HCT116 (cell line): ENCODE data around the gene CEACAM5. TPM values are rescaled to one million over a fixed set of nuclear protein-coding genes. Genes with fewer than 3 reads are reported as not detected.

Experiments
- ATAC-seq: fragments of 200-7000 bp; cut with Tn5 transposase; 2 replicates; pipeline ENCODE4 v1.9.1; 2020; ENCODE audit warnings: mild to moderate bottlenecking, moderate library complexity
- BruUV-seq: library from RNA; stranded (reverse); fragments of 400-500 nt; replicated peaks from 2 replicates; lab custom pipeline; 2021; lab: Mats Ljungman, UMichigan
- CTCF ChIA-PET: fragments of 300-600 bp; sonication (Branson Sonifier 250); formaldehyde crosslinking; loops from one replicate; lab custom pipeline; 2021; ENCODE audit warnings: antibody characterized with exemption; lab: Charles Lee
- POLR2A ChIA-PET: fragments of 300-600, 350-600 bp; sonication (Branson Sonifier 250); formaldehyde crosslinking; loops from one replicate; lab custom pipeline; 2021; ENCODE audit warnings: antibody characterized with exemption; lab: Charles Lee
- RAD21 ChIA-PET, 2 experiments: fragments of 300-600 bp; sonication (Branson Sonifier 250); formaldehyde crosslinking; loops; one replicate each; lab custom pipeline; 2023; ENCODE audit warnings: low total read pairs in 2 of 2; ENCODE audit not compliant: uncharacterized antibody in 2 of 2, unreplicated experiment in 2 of 2, low non-redundant PET in 1 of 2; lab: Charles Lee
- DNase-seq: peaks from one replicate; pipeline ENCODE4 v3.0.0-alpha.2; 2010; ENCODE audit warnings: low read depth, low spot score
- H2AFZ ChIP-seq: fragments of 200-600 bp; shearing (Covaris generic), sonication (generic); 2 replicates; pipeline ENCODE4 v1.6.1; 2017; ENCODE audit warnings: low read depth, mixed run types, mixed read lengths, antibody characterized with exemption, low read length; ENCODE audit not compliant: poor library complexity, severe bottlenecking
- H3K27ac ChIP-seq: 2 replicates; pipeline ENCODE4 v1.5.1; 2012; ENCODE audit warnings: low read depth, low read length
- H3K27me3 ChIP-seq: fragments of 200-600 bp; sonication (generic); 2 replicates; pipeline ENCODE4 v1.6.1; 2016; ENCODE audit warnings: mixed run types, low read length, mixed read lengths; ENCODE audit not compliant: insufficient read depth
- H3K36me3 ChIP-seq, 2 experiments: fragments of 200-500 bp in 1 of 2; fragments of 200-600 bp in 1 of 2; sonication (Bioruptor generic) in 1 of 2; sonication (generic) in 1 of 2; 2 replicates each; pipeline versions ENCODE4 v1.5.1 to v1.6.1; 2014 to 2016; ENCODE audit warnings: low read length in 2 of 2, inconsistent platforms in 1 of 2, mixed read lengths in 1 of 2, mixed run types in 1 of 2; ENCODE audit not compliant: insufficient read depth in 2 of 2, control insufficient read depth in 1 of 2
- H3K4me1 ChIP-seq, 2 experiments: fragments of 200-600 bp in 1 of 2; sonication (generic) in 1 of 2; 2 replicates each; pipeline versions ENCODE4 v1.5.1 to v1.6.1; 2012 to 2017; ENCODE audit warnings: low read length in 2 of 2, inconsistent platforms in 1 of 2, mild to moderate bottlenecking in 1 of 2, mixed read lengths in 1 of 2, mixed run types in 1 of 2, moderate library complexity in 1 of 2; ENCODE audit not compliant: insufficient read depth in 2 of 2, control insufficient read depth in 1 of 2
- H3K4me2 ChIP-seq: fragments of 200-600 bp; sonication (generic); 2 replicates; pipeline ENCODE4 v1.6.1; 2017; ENCODE audit warnings: mixed run types, low read length, mixed read lengths
- H3K4me3 ChIP-seq, 2 experiments: fragments of 200-600 bp in 1 of 2; sonication (generic) in 1 of 2; replicated peaks in 1 of 2; 2 replicates each; pipeline ENCODE4 v1.5.1; 2011 to 2016; ENCODE audit warnings: low read length in 2 of 2, control low read depth in 1 of 2, low read depth in 1 of 2, mild to moderate bottlenecking in 1 of 2, mixed read lengths in 1 of 2, mixed run types in 1 of 2
- H3K79me2 ChIP-seq: fragments of 200-600 bp; sonication (generic); 2 replicates; pipeline ENCODE4 v1.6.1; 2017; ENCODE audit warnings: mild to moderate bottlenecking, mixed run types, low read length, moderate library complexity, mixed read lengths; ENCODE audit not compliant: insufficient read depth
- H3K9ac ChIP-seq: fragments of 200-600 bp; sonication (generic); 2 replicates; pipeline ENCODE4 v1.6.1; 2016; ENCODE audit warnings: low read length, mixed read lengths
- H3K9me2 ChIP-seq: fragments of 200-600 bp; sonication (generic), shearing (Covaris generic); 2 replicates; pipeline ENCODE4 v1.6.1; 2017; ENCODE audit warnings: mixed run types, mild to moderate bottlenecking, moderate library complexity; ENCODE audit not compliant: insufficient read depth
- H3K9me3 ChIP-seq, 2 experiments: fragments of 200-500 bp in 1 of 2; fragments of 200-600 bp in 1 of 2; sonication (Bioruptor generic) in 1 of 2; sonication (generic) in 1 of 2; 2 replicates each; pipeline ENCODE4 v1.6.1; 2014 to 2017; ENCODE audit warnings: low read length in 2 of 2, mixed read lengths in 2 of 2, inconsistent platforms in 1 of 2, low read depth in 1 of 2, mild to moderate bottlenecking in 1 of 2, mixed run types in 1 of 2, moderate library complexity in 1 of 2; ENCODE audit not compliant: control insufficient read depth in 1 of 2, insufficient read depth in 1 of 2
- H4K20me1 ChIP-seq: fragments of 200-600 bp; sonication (generic), shearing (Covaris generic); 2 replicates; pipeline ENCODE4 v1.6.1; 2017; ENCODE audit warnings: mixed run types, mild to moderate bottlenecking, moderate library complexity; ENCODE audit not compliant: insufficient read depth
- CBX3 ChIP-seq: IDR thresholded peaks from 2 replicates; pipeline ENCODE4 v1.6.1; 2012; ENCODE audit warnings: low read depth
- EGR1 ChIP-seq: IDR thresholded peaks from 2 replicates; pipeline ENCODE4 v1.6.1; 2012; ENCODE audit warnings: low read depth
- EZH2phosphoT487 ChIP-seq: fragments of 200-600 bp; IDR thresholded peaks from 2 replicates; pipeline ENCODE4 v1.6.1; 2018; ENCODE audit warnings: antibody characterized with exemption, borderline replicate concordance
- POLR2AphosphoS5 ChIP-seq: IDR thresholded peaks from 2 replicates; pipeline ENCODE4 v1.6.1; 2011; ENCODE audit warnings: mild to moderate bottlenecking, low read depth, low read length, moderate library complexity
- RAD21 ChIP-seq: IDR thresholded peaks from 2 replicates; pipeline ENCODE4 v1.6.1; 2012; ENCODE audit warnings: low read depth, mild to moderate bottlenecking
- SIN3A ChIP-seq: IDR thresholded peaks from 2 replicates; pipeline ENCODE4 v1.6.1; 2012; ENCODE audit warnings: low read depth
- SP1 ChIP-seq: IDR thresholded peaks from 2 replicates; pipeline ENCODE4 v1.6.1; 2012; ENCODE audit warnings: low read depth
- TCF7L2 ChIP-seq: IDR thresholded peaks from 2 replicates; pipeline ENCODE4 v1.7.0; 2011; ENCODE audit warnings: borderline replicate concordance, inconsistent platforms; ENCODE audit not compliant: insufficient read depth, insufficient read length; ENCODE audit errors: extremely low read depth
- ZFX ChIP-seq: fragments of 450-650 bp; IDR thresholded peaks from 2 replicates; pipeline ENCODE4 v1.6.1; 2017
- ZNF274 ChIP-seq: fragments of 200-500 bp; sonication (Bioruptor generic); IDR thresholded peaks from 2 replicates; pipeline ENCODE4 v1.6.1; 2014; ENCODE audit warnings: mild to moderate bottlenecking, low read depth, low read length, inconsistent platforms
- intact Hi-C: fragments of 100-400 bp; cut with micrococcal nuclease; formaldehyde crosslinking; loops from 2 replicates; pipeline ENCODE4 v1.10.0; 2022
- total RNA-seq: library from RNA; stranded (reverse); gene quantifications from one replicate; pipeline ENCODE4 v1.2.1, GENCODE V29; 2021; ENCODE audit not compliant: unreplicated experiment
- TF ChIP-seq, protein P1 (sequence below): IDR thresholded peaks from 2 replicates; pipeline ENCODE4 v1.6.1; 2011; ENCODE audit warnings: mild to moderate bottlenecking, low read length, moderate library complexity; ENCODE audit not compliant: insufficient replicate concordance; ENCODE audit errors: extremely low read depth
- TF ChIP-seq, protein P2 (sequence below), 3 experiments: fragments of 200-600 bp in 1 of 3; sonication (generic) in 1 of 3; IDR thresholded peaks in 2 of 3; conservative IDR thresholded peaks in 1 of 3; 2 replicates each; pipeline ENCODE4 v1.5.1; 2012 to 2017; ENCODE audit warnings: low read depth in 2 of 3, low read length in 2 of 3, antibody characterized with exemption in 1 of 3, borderline replicate concordance in 1 of 3, control low read depth in 1 of 3, mild to moderate bottlenecking in 1 of 3, mixed read lengths in 1 of 3, mixed run types in 1 of 3, moderate library complexity in 1 of 3; ENCODE audit not compliant: insufficient read depth in 1 of 3

CEACAM5 gene
- total RNA-seq, 1 experiment from 2014 or later = 0.22 TPM

DNA sequence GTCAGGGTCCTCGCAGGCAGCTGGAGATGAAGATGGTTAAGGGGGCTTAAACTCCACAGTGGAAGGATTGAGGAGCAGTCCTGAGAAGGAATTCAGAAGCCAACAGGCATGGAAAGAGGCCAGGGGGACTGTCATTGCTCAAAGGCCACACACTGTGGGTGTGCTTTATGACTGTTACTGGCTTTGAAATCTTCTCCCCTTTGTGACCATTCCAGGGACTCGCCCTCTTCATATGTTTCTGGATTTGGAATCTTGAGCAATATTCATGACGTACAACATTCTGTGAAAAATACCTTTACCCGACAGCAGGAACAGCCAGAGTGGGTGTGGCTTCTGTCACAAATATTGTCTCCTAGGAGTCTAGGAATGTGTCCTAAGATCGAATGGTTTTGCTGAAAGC, 36.9 kb upstream of the CEACAM5 start:
- H3K27me3 ChIP-seq = peaks cover 59% of the 10 kb centered on the region
- RAD21 ChIA-PET = no interaction called here
- H3K9me2 ChIP-seq = no peaks in the 10 kb centered on the region
- no peak overlapping the region for H3K27ac ChIP-seq
- H3K9ac ChIP-seq = no peak overlapping the region
- H3K4me1 ChIP-seq = no peaks in the 10 kb centered on the region
- BruUV-seq = no TSS peak
- H2AFZ ChIP-seq = no peak overlapping the region
- intact Hi-C loops = no loop called here
- H3K79me2 ChIP-seq = no peaks in the 10 kb centered on the region
- no peaks in the 10 kb centered on the region for H3K36me3 ChIP-seq
- H3K4me3 ChIP-seq = no peak overlapping the region
- no peaks in the 10 kb centered on the region for H3K9me3 ChIP-seq
- ATAC-seq = no peak
- no peak overlapping the region for H3K4me2 ChIP-seq
- DNase-seq = no peak
- POLR2A ChIA-PET = no interaction called here
- TF ChIP-seq RAD21 (no peak), ZNF274 (no peak), SP1 (no peak), ZFX (no peak), POLR2AphosphoS5 (no peak), EZH2phosphoT487 (no peak)
- TF ChIP-seq, protein P1, sequence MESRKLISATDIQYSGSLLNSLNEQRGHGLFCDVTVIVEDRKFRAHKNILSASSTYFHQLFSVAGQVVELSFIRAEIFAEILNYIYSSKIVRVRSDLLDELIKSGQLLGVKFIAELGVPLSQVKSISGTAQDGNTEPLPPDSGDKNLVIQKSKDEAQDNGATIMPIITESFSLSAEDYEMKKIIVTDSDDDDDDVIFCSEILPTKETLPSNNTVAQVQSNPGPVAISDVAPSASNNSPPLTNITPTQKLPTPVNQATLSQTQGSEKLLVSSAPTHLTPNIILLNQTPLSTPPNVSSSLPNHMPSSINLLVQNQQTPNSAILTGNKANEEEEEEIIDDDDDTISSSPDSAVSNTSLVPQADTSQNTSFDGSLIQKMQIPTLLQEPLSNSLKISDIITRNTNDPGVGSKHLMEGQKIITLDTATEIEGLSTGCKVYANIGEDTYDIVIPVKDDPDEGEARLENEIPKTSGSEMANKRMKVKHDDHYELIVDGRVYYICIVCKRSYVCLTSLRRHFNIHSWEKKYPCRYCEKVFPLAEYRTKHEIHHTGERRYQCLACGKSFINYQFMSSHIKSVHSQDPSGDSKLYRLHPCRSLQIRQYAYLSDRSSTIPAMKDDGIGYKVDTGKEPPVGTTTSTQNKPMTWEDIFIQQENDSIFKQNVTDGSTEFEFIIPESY = no peak
- CTCF ChIA-PET = no interaction called here
- H4K20me1 ChIP-seq = no peaks in the 10 kb centered on the region

DNA sequence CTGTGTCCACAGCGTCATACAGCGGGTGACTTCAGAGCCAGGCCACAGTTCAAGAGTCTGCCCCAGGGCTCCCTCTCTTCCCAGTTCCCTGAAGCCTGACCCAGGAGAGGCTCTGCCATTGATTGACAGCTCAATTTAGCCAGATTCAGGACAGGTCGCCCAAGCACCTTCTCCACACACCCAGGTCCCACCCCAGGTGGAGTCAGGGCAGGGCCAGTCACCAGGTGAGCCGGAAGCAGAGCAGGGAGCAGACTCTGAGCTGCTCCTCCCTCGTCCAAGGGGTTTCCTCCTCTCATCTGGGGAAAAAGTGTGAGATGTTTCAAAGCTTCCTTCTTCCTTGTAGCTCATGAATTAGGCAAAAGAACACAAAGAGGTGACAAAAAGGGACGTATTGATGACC, 26.0 kb upstream of the CEACAM5 start:
- Histone ChIP-seq H3K4me3 (no peak overlapping the region), H3K4me1 (no peaks in the 10 kb centered on the region), H3K27ac (no peak overlapping the region), H3K27me3 (peaks cover 76% of the 10 kb centered on the region), H3K79me2 (no peaks in the 10 kb centered on the region), H4K20me1 (no peaks in the 10 kb centered on the region), H3K9me2 (no peaks in the 10 kb centered on the region), H3K9me3 (no peaks in the 10 kb centered on the region), H3K9ac (no peak overlapping the region), H3K36me3 (no peaks in the 10 kb centered on the region), H2AFZ (no peak overlapping the region), H3K4me2 (no peak overlapping the region)
- no TSS peak for BruUV-seq
- ATAC-seq = no peak
- CTCF ChIA-PET = interaction anchor here (1.4 to 1.6 kb wide), 2 partner anchors 19 to 24 kb away, joined by 3 to 6 read pairs; no protein-coding TSS in a partner anchor
- RAD21 ChIA-PET = interaction anchor here in 1 of 2 experiments (0.6 kb wide), 1 partner anchor 40 kb away, joined by 3 read pairs; no protein-coding TSS in a partner anchor
- no peak for DNase-seq
- POLR2A ChIA-PET = no interaction called here
- intact Hi-C loops = no loop called here
- TF ChIP-seq SIN3A (no peak), EZH2phosphoT487 (no peak), EGR1 (no peak), ZFX (no peak), CBX3 (no peak), TCF7L2 (no peak)
- TF ChIP-seq, protein P1 = no peak
- TF ChIP-seq, protein P2, sequence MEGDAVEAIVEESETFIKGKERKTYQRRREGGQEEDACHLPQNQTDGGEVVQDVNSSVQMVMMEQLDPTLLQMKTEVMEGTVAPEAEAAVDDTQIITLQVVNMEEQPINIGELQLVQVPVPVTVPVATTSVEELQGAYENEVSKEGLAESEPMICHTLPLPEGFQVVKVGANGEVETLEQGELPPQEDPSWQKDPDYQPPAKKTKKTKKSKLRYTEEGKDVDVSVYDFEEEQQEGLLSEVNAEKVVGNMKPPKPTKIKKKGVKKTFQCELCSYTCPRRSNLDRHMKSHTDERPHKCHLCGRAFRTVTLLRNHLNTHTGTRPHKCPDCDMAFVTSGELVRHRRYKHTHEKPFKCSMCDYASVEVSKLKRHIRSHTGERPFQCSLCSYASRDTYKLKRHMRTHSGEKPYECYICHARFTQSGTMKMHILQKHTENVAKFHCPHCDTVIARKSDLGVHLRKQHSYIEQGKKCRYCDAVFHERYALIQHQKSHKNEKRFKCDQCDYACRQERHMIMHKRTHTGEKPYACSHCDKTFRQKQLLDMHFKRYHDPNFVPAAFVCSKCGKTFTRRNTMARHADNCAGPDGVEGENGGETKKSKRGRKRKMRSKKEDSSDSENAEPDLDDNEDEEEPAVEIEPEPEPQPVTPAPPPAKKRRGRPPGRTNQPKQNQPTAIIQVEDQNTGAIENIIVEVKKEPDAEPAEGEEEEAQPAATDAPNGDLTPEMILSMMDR (IDR thresholded peaks at IDR 0.05 in 2 of 3, conservative IDR thresholded peaks at IDR 0.05 in 1 of 3; ENCODE audit: borderline replicate concordance in 1 of 3, insufficient read depth in 1 of 3, low read depth in 2 of 3, low read length in 2 of 3) = no peak
